Activated naive CD8-positive, alpha-beta T cell treated with anti-CD3 and anti-CD28 coated beads for 36 hours (primary cell): ENCODE results near the gene AXL. TPM values are rescaled to one million over a fixed set of nuclear protein-coding genes. Genes with fewer than 3 reads are reported as not detected.
A peak's percentile ranks its signal among the peaks of the same experiment; 100 is the strongest.

Experiments used
- DNase-seq: peaks from one replicate; pipeline ENCODE4 v3.0.0; 2021
- H3K27ac Mint-ChIP-seq: one replicate; pipeline ENCODE4 v1.8.0; 2022; ENCODE audit warnings: mild to moderate bottlenecking, moderate library complexity, mixed read lengths
- H3K27me3 Mint-ChIP-seq: one replicate; pipeline ENCODE4 v1.8.0; 2022; ENCODE audit warnings: mild to moderate bottlenecking, mixed read lengths
- H3K36me3 Mint-ChIP-seq: one replicate; pipeline ENCODE4 v1.8.0; 2021; ENCODE audit warnings: mild to moderate bottlenecking, mixed read lengths
- H3K4me1 Mint-ChIP-seq: one replicate; pipeline ENCODE4 v1.8.0; 2021; ENCODE audit warnings: mixed read lengths
- H3K4me3 Mint-ChIP-seq: one replicate; pipeline ENCODE4 v1.8.0; 2022; ENCODE audit warnings: mild to moderate bottlenecking, moderate library complexity, mixed read lengths
- H3K9me3 Mint-ChIP-seq: one replicate; pipeline ENCODE4 v1.8.0; 2022; ENCODE audit warnings: mixed read lengths
- total RNA-seq, 2 experiments: library from RNA; stranded (reverse); gene quantifications; one replicate each; pipeline ENCODE4 v1.2.3, GENCODE V29; 2021

Gene AXL
- total RNA-seq, 2 experiments from 2014 or later, result 0.41 to 0.42 TPM

- Mint-ChIP-seq H3K27ac (no peak overlapping the region), H3K9me3 (no peaks in the 10 kb centered on the region), H3K36me3 (no peaks in the 10 kb centered on the region), H3K4me3 (no peak overlapping the region), H3K4me1 (no peaks in the 10 kb centered on the region), H3K27me3 (peaks cover 4% of the 10 kb centered on the region)
- no peak for DNase-seq
Measured at GRCh38 chr19:41239363-41239762, 20.3 kb downstream of the AXL start.

GRCh38 chr19:41239961-41240574 lies 21.0 kb downstream of the AXL start:
- Mint-ChIP-seq H3K27ac (no peak overlapping the region), H3K4me3 (no peak overlapping the region), H3K27me3 (peaks cover 4% of the 10 kb centered on the region), H3K9me3 (no peaks in the 10 kb centered on the region), H3K4me1 (no peaks in the 10 kb centered on the region), H3K36me3 (no peaks in the 10 kb centered on the region)
- no peak for DNase-seq

- no peak for DNase-seq
- Mint-ChIP-seq H3K9me3 (no peaks in the 10 kb centered on the region), H3K27ac (no peak overlapping the region), H3K36me3 (no peaks in the 10 kb centered on the region), H3K4me1 (no peaks in the 10 kb centered on the region), H3K4me3 (no peak overlapping the region), H3K27me3 (peaks cover 4% of the 10 kb centered on the region)
Measured at GRCh38 chr19:41241859-41242258, 22.8 kb downstream of the AXL start.

- no peaks in the 10 kb centered on the region for H3K36me3 Mint-ChIP-seq
- no peak for DNase-seq
- no peaks in the 10 kb centered on the region for H3K4me1 Mint-ChIP-seq
- no peaks in the 10 kb centered on the region for H3K9me3 Mint-ChIP-seq
- H3K27ac Mint-ChIP-seq, result no peak overlapping the region
- peaks cover 4% of the 10 kb centered on the region for H3K27me3 Mint-ChIP-seq
- H3K4me3 Mint-ChIP-seq, result no peak overlapping the region
Measured at GRCh38 chr19:41244117-41244516, 25.1 kb downstream of the AXL start.

- Mint-ChIP-seq H3K27me3 (peaks cover 5% of the 10 kb centered on the region), H3K27ac (no peak overlapping the region), H3K4me1 (no peaks in the 10 kb centered on the region), H3K4me3 (no peak overlapping the region), H3K36me3 (no peaks in the 10 kb centered on the region), H3K9me3 (no peaks in the 10 kb centered on the region)
- DNase-seq, result no peak
Measured at GRCh38 chr19:41245843-41246242, 26.8 kb downstream of the AXL start.

GRCh38 chr19:41248895-41249294 lies 29.9 kb downstream of the AXL start:
- Mint-ChIP-seq H3K4me1 (no peaks in the 10 kb centered on the region), H3K27ac (no peak overlapping the region), H3K36me3 (no peaks in the 10 kb centered on the region), H3K27me3 (peaks cover 20% of the 10 kb centered on the region), H3K9me3 (no peaks in the 10 kb centered on the region), H3K4me3 (no peak overlapping the region)
- no peak for DNase-seq

GRCh38 chr19:41249707-41250423 lies 30.8 kb downstream of the AXL start:
- no peaks in the 10 kb centered on the region for H3K36me3 Mint-ChIP-seq
- no peaks in the 10 kb centered on the region for H3K4me1 Mint-ChIP-seq
- no peak overlapping the region for H3K27ac Mint-ChIP-seq
- H3K9me3 Mint-ChIP-seq, result no peaks in the 10 kb centered on the region
- no peak overlapping the region for H3K4me3 Mint-ChIP-seq
- H3K27me3 Mint-ChIP-seq, result peaks cover 20% of the 10 kb centered on the region
- DNase-seq, result no peak

GRCh38 chr19:41253660-41254059 lies 34.6 kb downstream of the AXL start:
- H3K36me3 Mint-ChIP-seq, result no peaks in the 10 kb centered on the region
- no peak overlapping the region for H3K27ac Mint-ChIP-seq
- H3K4me1 Mint-ChIP-seq, result no peaks in the 10 kb centered on the region
- no peak overlapping the region for H3K4me3 Mint-ChIP-seq
- no peak for DNase-seq
- no peaks in the 10 kb centered on the region for H3K9me3 Mint-ChIP-seq
- H3K27me3 Mint-ChIP-seq, result peaks cover 20% of the 10 kb centered on the region

GRCh38 chr19:41255171-41255570 lies 36.1 kb downstream of the AXL start:
- H3K36me3 Mint-ChIP-seq, result no peaks in the 10 kb centered on the region
- no peak for DNase-seq
- H3K4me3 Mint-ChIP-seq, result no peak overlapping the region
- no peaks in the 10 kb centered on the region for H3K9me3 Mint-ChIP-seq
- H3K27ac Mint-ChIP-seq, result no peak overlapping the region
- H3K4me1 Mint-ChIP-seq, result no peaks in the 10 kb centered on the region
- peaks cover 20% of the 10 kb centered on the region for H3K27me3 Mint-ChIP-seq

- Mint-ChIP-seq H3K4me3 (peak overlapping the region; percentile 94), H3K27ac (peak overlapping the region; percentile 100), H3K4me1 (peaks cover 32% of the 10 kb centered on the region), H3K36me3 (peaks cover 18% of the 10 kb centered on the region), H3K27me3 (no peaks in the 10 kb centered on the region), H3K9me3 (no peaks in the 10 kb centered on the region)
- DNase-seq, result no peak
Measured at GRCh38 chr19:41261474-41262190, 42.6 kb downstream of the AXL start.

GRCh38 chr19:41263042-41263849 lies 44.2 kb downstream of the AXL start:
- H3K36me3 Mint-ChIP-seq, result peaks cover 22% of the 10 kb centered on the region
- peak overlapping the region; percentile 94 for H3K4me3 Mint-ChIP-seq
- H3K27me3 Mint-ChIP-seq, result no peaks in the 10 kb centered on the region
- peak; percentile 85 for DNase-seq
- peaks cover 45% of the 10 kb centered on the region for H3K4me1 Mint-ChIP-seq
- H3K27ac Mint-ChIP-seq, result peak overlapping the region; percentile 100
- H3K9me3 Mint-ChIP-seq, result no peaks in the 10 kb centered on the region

- Mint-ChIP-seq H3K9me3 (no peaks in the 10 kb centered on the region), H3K36me3 (peaks cover 25% of the 10 kb centered on the region), H3K4me1 (peaks cover 45% of the 10 kb centered on the region), H3K27ac (peak within 1 kb of the TSS; percentile 100), H3K27me3 (no peaks in the 10 kb centered on the region), H3K4me3 (peak within 1 kb of the TSS; percentile 94)
- peak; percentile 98 for DNase-seq
Measured at GRCh38 chr19:41263850-41264580, 45.0 kb downstream of the AXL start, which contains the start of gene HNRNPUL1. Gene HNRNPUL1 (plus strand): TSS chr19:41264372. CDS start chr19:41264504, 132 bp downstream.

- DNase-seq, result peak; percentile 68
- Mint-ChIP-seq H3K27ac (peak overlapping the region; percentile 100), H3K4me1 (peaks cover 45% of the 10 kb centered on the region), H3K27me3 (no peaks in the 10 kb centered on the region), H3K36me3 (peaks cover 25% of the 10 kb centered on the region), H3K9me3 (no peaks in the 10 kb centered on the region), H3K4me3 (peak overlapping the region; percentile 94)
Measured at GRCh38 chr19:41264581-41265394, 45.8 kb downstream of the AXL start.
